HG03432 (cell line): ENCODE data around the gene CTDP1.

Source experiments
- ATAC-seq: cut with Tn5 transposase; IDR thresholded peaks from one replicate; pipeline ENCODE4 v1.9.1; 2021; ENCODE audit warnings: mild to moderate bottlenecking, moderate library complexity; ENCODE audit not compliant: unreplicated experiment

Gene CTDP1

DNA sequence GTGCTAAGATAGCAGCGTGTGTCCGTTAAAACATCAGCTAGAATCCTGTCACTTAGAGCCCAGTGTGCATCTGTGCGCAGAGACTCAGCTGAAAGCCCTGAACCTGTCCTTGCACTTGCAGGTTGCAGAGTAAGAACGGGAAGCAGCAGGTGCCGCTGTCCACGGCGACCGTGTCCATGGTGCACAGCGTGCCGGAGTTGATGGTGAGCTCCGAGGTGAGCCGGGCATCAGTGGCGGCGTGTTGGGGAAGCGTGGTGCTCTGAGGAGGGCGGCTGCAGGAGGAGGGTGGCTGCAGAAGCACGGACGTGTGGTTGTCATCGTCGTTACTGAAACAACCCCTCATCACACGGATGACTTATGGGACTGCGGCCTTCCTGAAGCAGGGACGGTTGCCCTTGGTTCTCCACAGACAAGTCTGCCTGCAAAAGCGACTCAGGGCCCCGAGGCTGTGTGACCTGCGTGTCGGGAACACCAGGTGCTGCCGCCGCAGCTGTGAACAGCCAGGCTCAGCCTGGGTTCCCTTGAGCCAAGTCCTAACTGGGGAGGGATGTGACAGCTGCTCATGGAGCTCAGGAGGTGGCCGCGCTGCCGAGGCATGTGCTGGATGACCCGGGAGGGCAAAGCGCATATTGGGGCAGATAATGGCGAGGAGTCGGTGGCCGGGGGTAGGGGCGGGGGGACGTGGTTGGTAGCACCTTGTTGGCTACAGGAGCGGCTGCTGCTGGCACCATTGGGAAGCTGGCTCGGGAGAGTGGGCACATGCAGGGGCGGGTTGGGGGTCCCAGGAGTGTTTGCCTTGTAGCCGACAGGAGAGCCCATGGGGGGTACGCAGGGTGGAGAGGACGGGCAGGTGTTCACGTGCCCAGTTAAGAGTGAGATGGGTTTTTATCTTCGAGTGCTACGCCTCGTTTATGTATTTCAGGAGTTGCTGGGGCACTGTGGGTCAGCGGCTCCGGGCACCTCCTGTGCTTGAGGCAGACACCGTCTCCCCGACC, 16.6 kb downstream of the CTDP1 start:
- no peak for ATAC-seq

DNA sequence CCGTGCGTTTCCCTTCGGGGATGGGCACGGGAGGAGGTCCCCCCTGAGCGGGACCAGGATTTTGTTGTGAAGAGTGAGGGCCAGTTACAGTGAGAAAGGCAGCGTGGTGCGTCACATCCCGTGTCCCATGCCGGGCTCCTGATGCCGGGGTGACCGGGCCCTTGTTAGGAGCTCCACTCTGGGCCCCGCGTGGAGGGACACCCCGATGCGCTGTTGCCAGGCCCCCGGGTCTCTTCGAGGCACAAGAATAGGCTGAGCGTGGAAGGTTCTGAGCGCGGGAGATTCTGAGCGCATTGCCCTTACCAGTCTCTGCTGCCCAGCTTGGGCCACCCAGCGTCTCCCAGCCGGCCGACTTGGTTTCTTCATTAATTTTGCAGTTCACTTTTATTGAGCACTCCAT, 17.6 kb downstream of the CTDP1 start:
- ATAC-seq: no peak

DNA sequence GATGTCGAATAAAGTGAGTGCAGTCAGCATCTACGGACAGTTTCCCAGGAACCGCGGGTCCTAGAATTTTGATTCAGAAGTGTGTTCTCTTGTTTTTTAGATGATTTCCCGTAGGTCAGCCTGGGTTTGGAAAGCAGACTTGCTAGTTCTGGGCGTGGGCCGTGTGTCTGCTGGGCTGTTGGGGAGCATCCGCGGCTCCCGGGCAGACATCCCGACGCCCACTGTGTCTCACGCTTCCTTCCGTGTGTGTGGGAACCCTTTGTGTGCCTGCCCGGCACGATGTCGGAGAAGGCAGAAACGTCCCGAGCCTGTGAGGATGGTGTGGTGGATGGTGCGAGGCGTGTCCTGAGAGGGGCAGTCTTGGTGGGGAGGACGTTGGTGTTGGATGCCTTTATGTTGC, 18.4 kb downstream of the CTDP1 start:
- no peak for ATAC-seq

DNA sequence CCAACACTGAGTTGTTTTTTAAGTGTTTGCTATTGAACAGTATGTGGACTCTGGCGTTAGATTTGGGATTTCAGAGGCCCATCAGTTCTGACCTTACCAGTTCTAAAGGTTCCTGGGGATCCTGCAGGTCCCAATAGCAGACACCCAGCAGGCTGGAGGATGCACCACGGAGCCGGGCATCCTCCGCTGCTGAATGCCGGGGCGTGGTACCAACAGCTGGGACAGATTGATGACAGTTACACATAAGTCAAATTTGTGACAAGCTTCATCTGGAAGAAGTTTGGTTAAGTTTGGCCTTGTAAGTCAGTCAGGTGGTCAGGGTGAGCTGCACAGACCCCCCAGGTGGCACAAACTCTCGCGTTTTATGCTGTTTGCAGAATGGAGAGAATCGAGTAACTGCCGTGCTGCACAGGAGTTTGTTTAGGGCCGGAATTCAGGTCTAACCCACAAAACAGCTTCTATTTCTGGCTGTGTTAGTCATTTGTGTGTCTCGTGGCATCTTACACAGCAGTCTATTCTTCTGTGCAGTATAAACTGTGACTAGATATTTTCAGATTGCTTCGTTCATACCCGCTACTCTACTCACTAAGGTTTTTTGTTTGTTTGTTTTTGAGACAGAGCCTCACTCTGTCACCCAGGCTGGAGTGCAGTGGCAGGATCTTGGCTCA, 19.2 kb downstream of the CTDP1 start:
- ATAC-seq: no peak

DNA sequence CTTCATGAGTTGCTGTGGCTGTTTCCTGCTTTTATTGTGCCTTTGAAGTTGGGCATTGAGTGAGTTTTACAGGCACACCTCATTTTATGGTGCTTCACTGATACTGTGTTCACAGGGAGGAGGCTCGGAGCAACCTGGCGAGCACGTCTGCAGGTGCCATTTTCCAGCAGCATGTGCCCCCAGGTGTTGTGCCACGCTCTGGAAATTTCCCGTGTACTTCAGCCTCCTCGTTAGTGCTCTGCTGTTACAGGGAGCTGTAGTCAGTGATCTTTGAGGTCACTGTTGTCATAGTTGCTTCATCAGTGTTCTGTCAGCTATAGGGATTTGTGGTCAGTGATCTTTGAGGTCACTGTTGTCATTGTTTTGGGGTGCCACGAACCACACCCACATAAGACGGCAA, 20.1 kb downstream of the CTDP1 start:
- ATAC-seq: no peak

DNA sequence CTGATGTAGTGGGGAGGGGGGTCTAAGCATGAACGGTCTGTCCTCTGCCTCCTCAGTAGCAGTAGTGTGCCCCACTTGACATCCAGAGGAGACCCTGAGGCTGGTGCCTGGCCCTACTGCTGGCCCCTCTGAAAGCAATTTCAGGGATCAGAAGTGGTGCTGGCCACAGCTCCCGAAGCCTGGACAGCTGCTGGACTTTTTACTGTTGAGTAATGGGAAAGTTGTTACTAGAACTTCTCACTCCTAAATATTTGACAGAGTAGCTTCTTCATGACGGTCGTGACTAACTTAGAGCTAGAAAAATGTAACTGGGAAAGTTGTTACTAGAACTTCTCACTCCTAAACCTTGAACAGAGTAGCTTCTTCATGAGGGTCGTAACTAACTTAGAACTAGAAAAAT, 23.3 kb downstream of the CTDP1 start:
- no peak for ATAC-seq

DNA sequence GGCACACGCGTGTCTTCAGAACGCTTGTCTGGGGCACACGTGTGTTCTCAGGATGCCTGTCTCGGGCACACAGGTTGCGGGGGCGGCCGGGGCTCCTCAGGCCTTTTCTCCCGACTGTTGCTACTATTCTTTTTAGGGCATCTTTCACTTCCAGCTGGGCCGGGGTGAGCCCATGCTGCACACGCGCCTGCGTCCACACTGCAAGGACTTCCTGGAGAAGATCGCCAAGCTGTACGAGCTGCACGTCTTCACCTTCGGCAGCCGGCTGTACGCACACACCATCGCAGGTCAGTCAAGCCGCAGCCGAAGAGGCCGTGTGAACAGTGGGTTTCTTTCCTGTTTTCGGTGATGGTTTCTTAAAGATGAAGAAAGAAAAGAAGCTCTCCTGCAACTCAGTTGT, 25.0 kb downstream of the CTDP1 start:
- ATAC-seq: no peak

DNA sequence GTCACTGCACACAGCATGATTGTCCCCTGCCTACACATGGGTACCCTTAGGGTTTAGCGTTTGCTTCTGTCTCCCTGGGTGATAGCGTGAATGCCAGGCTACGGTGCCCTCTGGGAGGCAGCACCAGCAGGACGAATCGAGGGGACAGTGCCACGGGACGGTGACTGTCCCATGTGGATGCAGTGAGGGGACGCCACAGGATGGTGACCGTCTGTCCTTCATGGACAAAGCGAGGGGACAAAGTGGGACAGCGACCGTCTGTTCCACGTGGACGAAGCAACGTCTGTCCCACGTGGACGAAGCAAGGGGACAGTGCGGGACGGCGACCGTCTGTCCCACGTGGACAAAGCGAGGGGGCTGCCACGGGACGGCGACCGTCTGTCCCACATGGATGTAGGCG, 25.7 kb downstream of the CTDP1 start:
- ATAC-seq: no peak

DNA sequence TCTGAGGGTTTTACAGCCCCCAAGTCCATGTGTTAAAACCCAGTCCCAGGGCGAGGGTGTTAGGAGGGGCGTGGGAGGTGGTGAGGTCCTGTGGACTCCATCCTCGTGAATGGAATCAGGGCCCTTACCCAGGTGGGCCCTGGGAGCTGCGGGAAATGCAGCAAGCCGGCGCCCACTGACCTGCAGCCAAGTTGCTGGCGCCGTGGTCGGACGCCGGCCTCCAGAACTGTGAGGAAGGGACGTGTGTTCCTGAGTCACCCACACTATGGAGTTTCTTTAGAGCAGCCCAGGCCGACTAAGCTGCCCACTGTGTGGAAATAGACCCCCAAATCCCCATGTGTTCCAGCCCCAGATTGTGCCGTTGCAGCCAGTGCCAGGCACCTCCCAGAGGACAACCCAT, 26.4 kb downstream of the CTDP1 start:
- ATAC-seq: no peak

DNA sequence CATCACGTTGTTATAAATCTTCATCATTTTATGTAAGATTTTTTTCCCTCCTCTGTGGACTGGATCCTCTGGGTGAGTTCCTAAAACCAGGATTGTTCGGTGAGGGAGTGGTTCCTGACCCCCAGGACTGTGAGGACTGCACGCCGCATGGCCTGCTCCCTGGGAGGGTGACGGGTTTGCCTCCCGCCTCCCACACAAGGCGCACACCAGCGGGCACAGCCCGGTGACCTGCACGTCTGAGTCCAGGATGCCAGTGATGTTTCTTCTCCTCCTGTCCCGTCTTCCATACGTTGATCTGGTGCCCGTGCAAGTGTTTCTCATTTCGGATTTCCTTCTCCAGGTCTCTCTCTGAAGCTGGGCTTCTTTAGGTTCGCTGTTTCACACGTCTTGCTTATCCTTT, 27.1 kb downstream of the CTDP1 start:
- no peak for ATAC-seq

DNA sequence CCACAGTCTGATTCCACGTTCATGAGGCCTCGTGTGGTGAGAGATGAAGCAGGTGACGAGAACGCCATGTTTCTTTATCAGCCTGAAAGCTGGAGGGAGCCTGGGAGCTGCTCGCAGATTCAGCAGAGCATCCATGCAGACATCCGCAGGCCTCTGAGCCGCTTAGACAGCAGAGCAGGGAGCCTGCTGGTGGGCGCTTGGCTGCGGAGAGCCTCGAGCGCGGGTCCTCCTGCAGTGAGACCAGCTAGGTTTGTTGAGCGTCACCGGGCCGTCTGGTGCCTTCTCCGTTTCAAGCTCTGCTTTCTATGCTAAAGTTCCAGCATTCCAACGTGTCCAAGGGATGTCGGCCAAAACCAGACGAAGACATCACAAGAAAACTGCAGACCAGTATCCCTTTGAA, 27.6 kb downstream of the CTDP1 start:
- no peak for ATAC-seq

DNA sequence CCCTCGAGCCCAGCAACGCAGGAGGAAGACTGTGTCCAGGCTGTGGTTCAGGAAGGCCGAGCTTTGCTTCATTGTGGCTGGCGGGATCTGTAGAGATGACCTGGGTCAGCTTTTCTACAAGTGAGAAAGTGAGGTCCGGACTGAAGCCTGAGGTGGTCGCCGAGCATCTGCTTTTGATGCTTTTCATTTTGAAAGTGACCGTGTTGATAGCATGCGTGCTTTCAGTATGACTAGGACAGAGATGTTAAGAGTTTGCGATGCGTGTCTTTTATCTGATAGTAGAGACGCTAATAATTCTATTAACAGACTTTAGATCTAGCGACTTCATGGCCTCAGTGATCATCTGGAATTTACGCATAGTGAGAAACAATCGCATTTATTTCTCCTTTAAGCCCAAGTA, 28.1 kb downstream of the CTDP1 start:
- ATAC-seq: no peak

DNA sequence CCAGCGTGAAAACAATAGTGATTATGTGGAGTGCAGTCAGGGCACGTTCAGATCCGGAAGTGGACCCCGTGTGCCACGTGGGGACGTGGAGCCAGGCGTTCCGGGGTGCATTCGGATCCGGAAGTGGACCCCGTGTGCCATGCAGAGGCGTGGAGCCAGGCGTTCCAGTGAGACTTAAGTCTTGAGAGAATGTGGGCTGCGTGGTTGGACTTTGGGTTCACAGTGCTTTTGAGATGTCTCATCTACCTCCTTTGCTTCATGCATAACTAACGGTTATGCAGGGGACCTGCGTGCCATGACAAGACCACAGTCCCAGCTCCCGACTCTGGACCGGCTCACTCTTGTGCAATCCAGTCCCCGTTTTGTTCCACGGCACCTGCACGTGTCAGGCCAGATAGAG, 28.8 kb downstream of the CTDP1 start:
- no peak for ATAC-seq

DNA sequence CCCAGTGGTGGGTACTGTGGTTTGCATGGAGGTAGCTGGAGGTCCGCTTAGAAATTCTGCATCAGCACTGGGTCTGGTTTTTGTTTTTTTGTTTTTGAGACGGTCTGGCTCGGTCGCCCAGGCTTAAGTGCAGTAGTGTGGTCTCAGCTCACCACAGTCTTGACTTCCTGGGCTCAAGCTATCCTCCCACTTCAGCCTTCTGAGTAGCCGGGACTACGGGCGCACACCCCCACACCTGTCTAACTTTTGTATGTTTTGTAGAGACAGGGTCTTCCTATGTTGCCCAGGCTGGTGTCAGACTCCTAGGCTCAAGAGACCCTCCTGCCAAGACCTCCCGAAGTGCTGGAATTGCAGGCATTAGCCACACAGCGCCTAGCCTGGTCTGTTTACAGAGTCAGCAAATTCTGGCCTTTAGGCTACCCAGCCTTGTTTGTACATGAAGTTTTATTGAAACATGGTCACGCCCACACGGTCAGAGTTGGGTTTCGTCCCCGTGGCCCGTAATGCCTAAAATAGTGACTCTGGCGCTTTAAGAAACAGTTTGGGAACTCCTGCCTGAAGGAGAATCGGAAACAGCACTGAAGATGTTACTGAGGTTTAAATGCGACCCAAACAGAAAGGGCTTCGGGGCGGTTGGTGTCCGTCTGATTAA, 32.7 kb downstream of the CTDP1 start:
- ATAC-seq: no peak

DNA sequence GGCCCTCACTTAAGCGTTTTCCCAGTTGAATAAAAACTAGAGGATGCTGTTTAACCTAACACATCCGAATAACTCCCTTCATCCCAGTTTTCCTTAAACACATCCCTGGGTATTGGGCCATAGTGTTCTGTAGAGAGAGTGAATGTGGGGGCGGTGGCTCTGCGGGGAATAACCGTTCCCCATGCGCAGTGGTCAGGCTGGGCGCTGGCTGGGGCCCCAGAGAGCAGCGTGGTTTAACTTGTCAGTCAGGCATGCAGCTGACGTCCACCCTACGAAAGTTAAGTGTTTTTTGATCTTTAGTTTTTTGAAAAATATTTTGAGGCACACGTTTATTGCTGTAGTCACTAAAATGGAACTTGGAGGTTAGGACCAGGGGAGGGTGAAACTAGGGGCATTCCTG, 33.7 kb downstream of the CTDP1 start:
- ATAC-seq: no peak

DNA sequence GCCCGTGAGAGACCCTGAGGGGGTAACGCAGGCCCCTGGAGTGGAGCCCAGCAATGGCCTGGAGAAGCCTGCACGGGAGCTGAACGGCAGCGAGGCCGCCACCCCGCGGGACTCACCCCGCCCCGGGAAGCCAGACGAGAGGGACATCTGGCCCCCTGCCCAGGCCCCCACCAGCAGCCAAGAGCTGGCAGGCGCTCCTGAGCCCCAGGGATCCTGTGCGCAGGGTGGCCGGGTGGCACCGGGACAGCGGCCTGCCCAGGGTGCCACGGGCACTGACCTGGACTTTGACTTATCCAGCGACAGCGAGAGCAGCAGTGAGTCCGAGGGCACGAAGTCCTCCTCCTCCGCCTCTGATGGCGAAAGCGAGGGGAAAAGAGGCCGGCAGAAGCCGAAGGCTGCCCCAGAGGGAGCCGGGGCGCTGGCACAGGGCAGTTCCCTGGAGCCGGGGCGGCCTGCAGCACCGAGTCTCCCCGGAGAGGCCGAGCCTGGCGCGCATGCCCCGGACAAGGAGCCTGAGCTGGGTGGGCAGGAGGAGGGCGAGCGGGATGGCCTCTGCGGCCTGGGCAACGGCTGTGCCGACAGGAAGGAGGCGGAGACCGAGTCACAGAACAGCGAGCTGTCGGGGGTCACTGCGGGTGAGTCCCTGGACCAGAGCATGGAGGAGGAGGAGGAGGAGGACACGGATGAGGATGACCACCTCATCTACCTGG, 35.1 kb downstream of the CTDP1 start:
- no peak for ATAC-seq

DNA sequence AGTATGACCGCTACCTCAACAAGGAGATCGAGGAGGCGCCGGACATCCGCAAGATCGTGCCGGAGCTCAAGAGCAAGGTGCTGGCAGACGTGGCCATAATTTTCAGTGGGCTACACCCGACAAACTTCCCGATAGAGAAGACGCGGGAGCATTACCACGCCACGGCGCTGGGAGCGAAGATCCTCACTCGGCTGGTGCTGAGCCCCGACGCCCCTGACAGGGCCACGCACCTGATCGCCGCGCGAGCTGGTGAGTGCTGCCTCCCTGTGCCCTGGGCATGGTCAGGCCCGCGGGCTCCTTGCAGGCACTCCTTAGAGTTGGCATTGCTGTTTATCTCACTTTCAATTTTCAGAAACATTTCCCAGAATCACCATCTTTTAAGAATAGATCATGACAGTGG, 35.7 kb downstream of the CTDP1 start:
- ATAC-seq: no peak

DNA sequence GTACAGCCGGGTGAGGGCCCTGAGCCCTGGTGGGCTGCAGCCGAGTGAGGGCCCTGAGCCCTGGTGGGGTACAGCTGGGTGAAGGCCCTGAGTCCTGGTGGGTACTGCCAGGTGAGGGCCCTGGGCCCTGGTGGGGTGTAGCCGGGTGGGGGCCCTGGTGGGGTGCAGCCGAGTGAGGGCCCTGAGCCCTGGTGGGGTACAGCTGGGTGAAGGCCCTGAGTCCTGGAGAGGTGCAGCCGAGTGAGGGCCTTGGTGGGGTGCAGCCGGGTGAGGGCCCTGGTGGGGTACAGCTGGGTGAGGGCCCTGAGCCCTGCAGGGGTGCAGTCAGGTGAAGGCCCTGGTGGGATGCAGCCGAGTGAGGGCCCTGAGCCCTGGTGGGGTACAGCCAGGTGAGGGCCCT, 37.5 kb downstream of the CTDP1 start:
- no peak for ATAC-seq

DNA sequence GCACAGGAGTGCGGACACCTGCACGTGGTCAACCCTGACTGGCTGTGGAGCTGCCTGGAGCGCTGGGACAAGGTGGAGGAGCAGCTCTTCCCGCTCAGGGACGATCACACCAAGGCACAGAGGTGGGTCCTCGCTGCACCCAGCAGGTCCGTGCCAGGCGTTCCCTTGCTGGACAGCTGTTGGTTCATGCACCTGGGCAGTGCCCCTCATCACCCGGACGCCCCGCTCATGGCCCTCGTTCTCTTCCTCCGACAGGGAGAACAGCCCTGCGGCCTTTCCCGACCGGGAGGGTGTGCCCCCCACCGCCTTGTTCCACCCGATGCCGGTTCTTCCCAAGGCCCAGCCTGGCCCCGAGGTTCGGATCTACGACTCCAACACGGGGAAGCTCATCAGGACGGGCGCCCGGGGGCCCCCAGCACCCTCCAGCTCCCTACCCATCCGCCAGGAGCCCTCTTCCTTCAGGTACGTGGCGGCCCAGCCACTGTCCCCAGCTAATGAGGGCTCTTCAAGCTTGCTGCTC, 38.0 kb downstream of the CTDP1 start:
- ATAC-seq: no peak

DNA sequence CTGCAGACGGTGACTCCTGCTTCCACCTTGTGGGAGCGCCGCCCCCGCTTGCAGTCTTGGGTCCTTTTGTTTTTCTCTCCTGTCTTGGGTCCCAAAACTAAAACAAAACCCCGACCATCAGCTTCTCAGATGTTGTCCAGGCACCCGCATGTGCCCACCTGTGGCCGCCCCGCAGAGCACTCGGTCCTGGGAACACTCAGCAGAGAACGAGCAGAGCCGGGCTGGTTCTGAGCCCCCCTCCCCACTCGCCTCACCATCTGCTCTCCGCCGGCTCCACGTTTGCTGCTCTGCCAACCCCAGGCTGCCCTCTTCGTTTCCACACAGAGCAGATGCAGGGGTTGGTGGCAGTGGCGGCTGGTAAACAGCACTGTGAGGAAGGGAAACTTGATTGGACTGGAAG, 38.5 kb downstream of the CTDP1 start:
- no peak for ATAC-seq

DNA sequence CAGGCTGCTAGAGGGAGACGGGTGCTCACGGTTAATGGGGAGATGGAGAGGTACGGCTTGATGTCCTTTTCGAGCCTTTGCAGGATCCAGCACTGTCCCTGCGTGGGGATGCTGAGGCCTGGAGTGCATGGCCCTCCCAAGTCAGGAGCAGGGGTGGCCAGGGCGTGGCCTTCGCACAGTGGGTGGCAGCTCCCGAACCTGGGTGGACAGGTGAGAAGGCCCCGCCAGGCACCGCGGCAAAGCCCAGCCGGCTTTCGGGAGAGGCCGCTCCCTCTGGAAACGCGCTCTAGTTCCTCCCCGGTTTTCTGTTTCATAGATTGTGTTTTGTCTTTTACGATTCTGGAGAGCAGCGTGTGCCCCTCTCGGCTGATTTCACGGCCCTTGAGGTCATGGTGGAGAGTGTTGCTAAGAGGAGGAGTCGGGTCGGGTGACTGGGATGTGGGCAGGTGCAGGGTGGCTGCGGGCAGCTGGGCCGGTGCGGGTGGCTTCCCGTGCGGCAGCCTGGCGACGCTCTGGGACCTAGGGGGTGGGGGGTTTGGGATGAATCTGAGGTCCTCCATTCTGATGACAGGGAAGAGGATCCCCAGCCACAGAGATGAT, 39.4 kb downstream of the CTDP1 start:
- ATAC-seq: no peak
